Measurements from ENCODE around the gene TIGD7.

Gene TIGD7

GRCh38 chr16:3328104-3328503, 22.9 kb upstream of the TIGD7 start:
- Histone ChIP-seq H3F3A (ENCODE audit: insufficient read depth, low read length) (no peaks in the 10 kb centered on the region), H2AFZ (ENCODE audit: low read length) (no peak overlapping the region), H3K4me1 (ENCODE audit: low read length) (no peaks in the 10 kb centered on the region), H3K4me2 (ENCODE audit: low read depth, low read length) (no peak overlapping the region), H3K27ac (ENCODE audit: low read length) (no peak overlapping the region), H3K36me3 (replicated peaks; ENCODE audit: insufficient read depth, low read length) (no peaks in the 10 kb centered on the region), H3K27me3 (replicated peaks; ENCODE audit: insufficient read depth, low read length) (no peaks in the 10 kb centered on the region), H3K9me3 (replicated peaks; ENCODE audit: insufficient read depth, low read length) (no peaks in the 10 kb centered on the region), H3K9ac (ENCODE audit: low read length) (no peak overlapping the region), H4K20me1 (ENCODE audit: insufficient read depth, low read length) (no peaks in the 10 kb centered on the region), H3K4me3 (ENCODE audit: low read length) (no peak overlapping the region), H3K9me2 (replicated peaks; ENCODE audit: insufficient read depth, low read length) (no peaks in the 10 kb centered on the region), H3K79me2 (ENCODE audit: low read length) (no peaks in the 10 kb centered on the region)
- DNase-seq: no peak
- TF ChIP-seq CTCF (IDR thresholded peaks at IDR 0.05; ENCODE audit: low read length) (no peak), EZH2 (optimal IDR thresholded peaks at IDR 0.05; ENCODE audit: low read depth, low read length) (no peak)

GRCh38 chr16:3327514-3327913, 22.3 kb upstream of the TIGD7 start:
- Histone ChIP-seq H3K27me3 (replicated peaks; ENCODE audit: insufficient read depth, low read length) (no peaks in the 10 kb centered on the region), H3K9ac (ENCODE audit: low read length) (no peak overlapping the region), H4K20me1 (ENCODE audit: insufficient read depth, low read length) (no peaks in the 10 kb centered on the region), H3K4me3 (ENCODE audit: low read length) (no peak overlapping the region), H3K36me3 (replicated peaks; ENCODE audit: insufficient read depth, low read length) (no peaks in the 10 kb centered on the region), H3K4me2 (ENCODE audit: low read depth, low read length) (no peak overlapping the region), H3K27ac (ENCODE audit: low read length) (no peak overlapping the region), H3K4me1 (ENCODE audit: low read length) (no peaks in the 10 kb centered on the region), H3F3A (ENCODE audit: insufficient read depth, low read length) (no peaks in the 10 kb centered on the region), H3K79me2 (ENCODE audit: low read length) (no peaks in the 10 kb centered on the region), H3K9me2 (replicated peaks; ENCODE audit: insufficient read depth, low read length) (no peaks in the 10 kb centered on the region), H2AFZ (ENCODE audit: low read length) (no peak overlapping the region), H3K9me3 (replicated peaks; ENCODE audit: insufficient read depth, low read length) (no peaks in the 10 kb centered on the region)
- no peak for TF ChIP-seq EZH2phosphoT487 (IDR thresholded peaks at IDR 0.05; ENCODE audit: low read length)
- no peak for TF ChIP-seq CTCF (IDR thresholded peaks at IDR 0.05; ENCODE audit: low read length)
- TF ChIP-seq EZH2 (optimal IDR thresholded peaks at IDR 0.05; ENCODE audit: low read depth, low read length): no peak
- no peak for DNase-seq

GRCh38 chr16:3321816-3322215, 16.6 kb upstream of the TIGD7 start:
- Histone ChIP-seq H3K9me2 (replicated peaks; ENCODE audit: insufficient read depth, low read length) (no peaks in the 10 kb centered on the region), H3F3A (ENCODE audit: insufficient read depth, low read length) (no peaks in the 10 kb centered on the region), H3K27me3 (replicated peaks; ENCODE audit: insufficient read depth, low read length) (no peaks in the 10 kb centered on the region), H3K4me1 (ENCODE audit: low read length) (no peaks in the 10 kb centered on the region), H3K4me2 (ENCODE audit: low read depth, low read length) (no peak overlapping the region), H4K20me1 (ENCODE audit: insufficient read depth, low read length) (no peaks in the 10 kb centered on the region), H3K79me2 (ENCODE audit: low read length) (no peaks in the 10 kb centered on the region), H3K4me3 (ENCODE audit: low read length) (no peak overlapping the region), H3K27ac (ENCODE audit: low read length) (no peak overlapping the region), H3K9ac (ENCODE audit: low read length) (no peak overlapping the region), H3K36me3 (replicated peaks; ENCODE audit: insufficient read depth, low read length) (peaks cover 9% of the 10 kb centered on the region; the same call in 1 of the 2 replicates), H2AFZ (ENCODE audit: low read length) (no peak overlapping the region), H3K9me3 (replicated peaks; ENCODE audit: insufficient read depth, low read length) (peaks cover 8% of the 10 kb centered on the region; the same call in 1 of the 2 replicates)
- TF ChIP-seq CTCF (IDR thresholded peaks at IDR 0.05; ENCODE audit: low read length): no peak
- no peak for TF ChIP-seq EZH2 (optimal IDR thresholded peaks at IDR 0.05; ENCODE audit: low read depth, low read length)
- TF ChIP-seq EZH2phosphoT487 (IDR thresholded peaks at IDR 0.05; ENCODE audit: low read length): no peak
- no peak for DNase-seq

Data from MM.1S (cell line).